22Rv1 (cell line): ENCODE data around the gene PRSS3.

Experiments
- H3K27ac ChIP-seq: fragments of 450-650 bp; 2 replicates; pipeline ENCODE4 v1.5.1; 2017
- CTCF ChIP-seq: fragments of 450-650 bp; IDR thresholded peaks from 2 replicates; pipeline ENCODE4 v1.5.1; 2017; ENCODE audit warnings: mild to moderate bottlenecking
- ZFX ChIP-seq: fragments of 450-650 bp; IDR thresholded peaks from 2 replicates; pipeline ENCODE4 v1.6.1; 2017; ENCODE audit warnings: antibody characterized with exemption, borderline replicate concordance

PRSS3 gene

GRCh38 chr9:33840381-33840780, 45.0 kb downstream of the PRSS3 start:
- TF ChIP-seq ZFX (no peak), CTCF (no peak)
- H3K27ac ChIP-seq, result no peak overlapping the region; the same call in 1 of the 2 replicates

GRCh38 chr9:33843312-33843961, 48.1 kb downstream of the PRSS3 start:
- TF ChIP-seq ZFX, result no peak
- no peak for TF ChIP-seq CTCF
- H3K27ac ChIP-seq, result no peak overlapping the region

GRCh38 chr9:33846231-33846630, 50.9 kb downstream of the PRSS3 start:
- TF ChIP-seq ZFX (no peak), CTCF (no peak)
- peak overlapping the region; percentile 74 for H3K27ac ChIP-seq

- H3K27ac ChIP-seq, result peak overlapping the region; percentile 74
These were observed 52.5 kb downstream of the PRSS3 start for GRCh38 chr9:33847894-33848205.
